Lower leg skin (tissue), 4 donors: ENCODE measurements around the gene EFCAB12. TPM values are rescaled to one million over a fixed set of nuclear protein-coding genes. Genes with fewer than 3 reads are reported as not detected.
"Not testable (repeated sequence)": the region's sequence is repeated elsewhere in the genome, so short reads cannot be mapped to it uniquely, and the experiment has no call there.

Experiments used
- DNase-seq, 2 donors: peaks; one replicate each; pipeline ENCODE4 v3.0.0-alpha.2; 2019; ENCODE audit warnings: low spot score in 2 of 2
- H3K4me3 ChIP-seq: fragments of 200-600 bp; sonication (generic); 2 replicates; pipeline ENCODE4 v1.5.1; 2017; ENCODE audit warnings: mild to moderate bottlenecking, low read depth; ENCODE audit not compliant: poor library complexity, severe bottlenecking
- CTCF ChIP-seq, 3 donors: fragments of 450-650 bp; IDR thresholded peaks; one replicate each; pipeline ENCODE4 v1.5.1; 2016; ENCODE audit warnings: antibody characterized with exemption in 3 of 3, mild to moderate bottlenecking in 3 of 3, moderate library complexity in 2 of 3
- POLR2A ChIP-seq, 2 donors: fragments of 450-650 bp; IDR thresholded peaks; one replicate each; pipeline ENCODE4 v1.6.1; 2016 to 2017; ENCODE audit warnings: antibody characterized with exemption in 2 of 2, mild to moderate bottlenecking in 1 of 2, moderate library complexity in 1 of 2
- WGBS, 2 donors: methylation state at CpG; one replicate each; pipeline ENCODE4 v1.1.5; 2018; 5-methylcytosine and 5-hydroxymethylcytosine counted together
- intact Hi-C: fragments of 100-400 bp; cut with DNase I; formaldehyde crosslinking; loops from one replicate; pipeline ENCODE4 v1.15.0; 2023; ENCODE audit warnings: low total_unique reads
- total RNA-seq, 4 donors: library from RNA; depleted of rRNA; stranded (reverse); fragments of >200 nt; gene quantifications; one replicate each; pipeline ENCODE4 v1.1.0, GENCODE V29; 2016

The EFCAB12 gene
- total RNA-seq, 4 donors from 2014 or later: not detected

GRCh38 chr3:129417326-129417725 lies 11.1 kb downstream of the EFCAB12 start:
- intact Hi-C loops: no loop called here
- WGBS, 2 donors: 53 to 57% methylated on average over 1 of the region's 1 CpG
- no peak for TF ChIP-seq POLR2A (IDR thresholded peaks at IDR 0.05)
- TF ChIP-seq CTCF (IDR thresholded peaks at IDR 0.05): no peak
- DNase-seq: peak in 1 of 2 donors; percentile 12
- no peak overlapping the region for H3K4me3 ChIP-seq

DNA sequence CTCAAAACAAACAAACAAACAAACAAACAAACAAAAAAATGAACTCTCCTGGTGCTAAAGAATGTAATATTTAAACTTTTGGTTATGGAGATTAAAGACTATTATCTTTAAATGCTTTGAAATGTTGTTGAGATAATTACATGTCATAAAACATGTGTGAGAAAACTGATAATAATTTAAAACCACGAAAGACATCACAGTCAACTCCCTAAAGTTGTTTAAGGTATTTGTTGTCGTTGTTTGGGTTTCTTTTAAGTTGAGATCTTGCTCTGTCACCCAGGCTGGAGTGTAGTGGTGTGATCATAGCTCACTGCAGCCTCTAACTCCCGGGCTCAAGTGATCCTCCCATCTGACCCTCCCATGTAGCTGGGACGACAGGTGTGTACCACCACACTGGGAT lies 12.0 kb downstream of the EFCAB12 start:
- H3K4me3 ChIP-seq: no peak overlapping the region
- 65 to 87% methylated on average over 4 of the region's 4 CpGs for WGBS, 2 donors
- TF ChIP-seq POLR2A (IDR thresholded peaks at IDR 0.05) (no peak), CTCF (IDR thresholded peaks at IDR 0.05) (no peak)
- intact Hi-C loops: no loop called here
- no peak for DNase-seq

GRCh38 chr3:129415830-129416229 lies 12.6 kb downstream of the EFCAB12 start:
- WGBS, 2 donors: 85 to 86% methylated on average over 6 of the region's 6 CpGs
- TF ChIP-seq POLR2A (IDR thresholded peaks at IDR 0.05) (no peak), CTCF (IDR thresholded peaks at IDR 0.05) (no peak)
- intact Hi-C loops: no loop called here
- DNase-seq: peak in 1 of 2 donors; percentile 43
- H3K4me3 ChIP-seq: no peak overlapping the region

DNA sequence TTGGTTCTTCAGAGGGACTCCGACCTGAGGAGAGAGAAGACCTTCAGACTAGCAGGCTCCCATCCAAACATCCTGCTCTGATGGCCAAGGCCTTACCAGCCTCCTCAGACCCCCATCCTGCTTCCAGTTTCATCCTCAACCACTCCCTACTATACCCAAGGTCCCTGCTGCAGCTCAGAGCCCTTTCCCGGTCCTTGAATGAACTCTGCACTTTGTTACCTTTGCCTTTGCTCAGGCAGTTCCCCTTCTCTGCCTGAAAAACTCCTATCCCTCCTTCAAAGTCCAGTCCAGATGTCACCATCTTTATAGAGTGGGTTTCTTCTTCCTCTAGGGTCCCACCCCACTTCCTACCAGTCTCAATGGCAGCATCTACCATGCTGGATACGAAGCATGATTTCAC lies 13.1 kb downstream of the EFCAB12 start:
- intact Hi-C loops: no loop called here
- H3K4me3 ChIP-seq: no peak overlapping the region
- 31 to 96% methylated on average over 3 of the region's 3 CpGs for WGBS, 2 donors
- DNase-seq: peak in 1 of 2 donors; percentile 62
- TF ChIP-seq POLR2A (IDR thresholded peaks at IDR 0.05) (no peak), CTCF (IDR thresholded peaks at IDR 0.05) (no peak)

DNA sequence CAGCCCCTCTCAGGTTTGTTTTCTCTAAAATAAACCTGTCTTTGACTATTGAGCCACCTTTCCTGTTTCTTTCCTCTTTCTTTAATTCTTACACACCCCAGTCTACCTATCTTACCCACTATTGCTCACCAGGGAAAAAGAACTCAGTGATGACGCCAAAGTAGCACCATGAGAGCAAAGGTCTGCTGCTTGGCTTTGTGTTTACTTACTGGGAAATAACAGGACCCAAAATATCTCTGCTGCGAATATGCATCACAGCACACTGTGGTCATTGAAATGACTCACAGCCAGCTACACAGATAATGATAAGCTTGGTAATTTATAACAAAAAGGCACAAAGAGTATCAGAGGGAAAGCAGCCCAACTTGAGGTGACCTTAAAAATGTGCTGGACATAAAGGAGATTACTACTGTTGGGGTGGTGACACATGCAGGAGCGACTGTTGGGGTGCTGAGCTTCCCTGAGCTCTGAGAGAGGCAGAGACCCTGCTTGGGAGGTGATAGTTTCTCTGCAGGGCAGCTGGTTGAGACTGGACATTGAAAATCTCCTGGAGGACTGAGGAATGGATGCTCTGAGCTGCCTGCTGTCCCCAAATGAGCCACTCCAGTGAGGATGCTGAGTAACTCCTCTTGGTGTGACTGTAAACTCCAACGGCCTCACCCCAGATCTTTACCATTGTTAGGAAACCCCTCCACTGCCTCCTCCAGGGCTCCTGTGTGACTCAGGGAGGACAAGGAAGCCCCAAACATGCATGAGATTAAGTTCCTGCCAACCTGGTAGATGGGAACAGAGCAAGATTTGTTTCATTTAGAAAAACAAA lies 14.5 kb downstream of the EFCAB12 start:
- 87 to 88% methylated on average over 4 of the region's 4 CpGs for WGBS, 2 donors
- H3K4me3 ChIP-seq: no peak overlapping the region
- no peak for TF ChIP-seq POLR2A (IDR thresholded peaks at IDR 0.05)
- intact Hi-C loops: no loop called here
- DNase-seq: peak in 1 of 2 donors; percentile 56

DNA sequence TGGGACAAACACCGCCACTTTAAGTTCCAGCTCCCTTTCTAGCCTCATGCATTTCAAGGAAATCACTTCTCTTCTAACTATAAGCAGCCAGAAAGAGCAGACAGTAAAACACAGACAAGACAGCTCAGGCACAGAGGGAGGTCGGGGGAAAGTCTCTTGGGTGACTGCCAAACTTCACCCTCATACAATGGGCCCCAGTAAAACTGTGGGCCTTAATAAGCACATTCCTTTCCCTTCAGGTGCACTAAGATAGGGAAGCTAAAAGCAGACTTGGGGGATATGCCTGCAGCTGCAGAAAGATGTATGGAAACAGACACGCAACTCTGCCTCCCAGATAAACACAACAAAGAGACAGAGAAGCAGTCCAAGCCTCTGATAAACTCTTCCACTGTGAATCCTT lies 15.2 kb downstream of the EFCAB12 start:
- DNase-seq: peak in 1 of 2 donors; percentile 42
- H3K4me3 ChIP-seq, intact Hi-C loops: not testable (repeated sequence)
- 62 to 63% methylated on average over 3 of the region's 3 CpGs for WGBS, 2 donors
